Tibial nerve (tissue), 4 donors: ENCODE data around the gene PRKG1. TPM values are rescaled to one million over a fixed set of nuclear protein-coding genes. Genes with fewer than 3 reads are reported as not detected.

Source experiments
- DNase-seq, 2 donors: peaks; one replicate each; pipeline ENCODE4 v3.0.0-alpha.2; 2019; ENCODE audit warnings: low spot score in 2 of 2
- H3K27ac ChIP-seq, 4 donors: fragments of 200-600 bp; sonication (generic) in 3 of 4; one replicate each; pipeline ENCODE4 v1.5.1; 2017 to 2019; ENCODE audit warnings: mild to moderate bottlenecking in 1 of 4
- H3K27me3 ChIP-seq, 2 donors: fragments of 200-600 bp; sonication (generic) in 1 of 2; one replicate each; pipeline versions ENCODE4 v1.5.1 to v1.6.0; 2017 to 2019
- H3K36me3 ChIP-seq, 3 donors: fragments of 200-600 bp; sonication (generic); one replicate each; pipeline ENCODE4 v1.5.1; 2018 to 2019
- H3K4me1 ChIP-seq, 4 donors: fragments of 200-600 bp; sonication (generic) in 3 of 4; one replicate each; pipeline ENCODE4 v1.5.1; 2017 to 2019
- H3K4me3 ChIP-seq, 4 donors: fragments of 200-600 bp; sonication (generic) in 3 of 4; one replicate each; pipeline ENCODE4 v1.5.1; 2017 to 2019; ENCODE audit warnings: mild to moderate bottlenecking in 1 of 4, moderate library complexity in 1 of 4
- H3K9me3 ChIP-seq, 4 donors: fragments of 200-600 bp; sonication (generic) in 3 of 4; one replicate each; pipeline ENCODE4 v1.5.1; 2017 to 2019
- CTCF ChIP-seq, 5 experiments: fragments of 200-600 bp in 3 of 5; fragments of 450-650 bp in 2 of 5; sonication (generic) in 3 of 5; IDR thresholded peaks; one replicate each; pipeline ENCODE4 v1.5.1; 2016 to 2019; ENCODE audit warnings: antibody characterized with exemption in 5 of 5, mild to moderate bottlenecking in 3 of 5, moderate library complexity in 2 of 5
- EP300 ChIP-seq, 2 donors: sonication (generic); formaldehyde crosslinking; IDR thresholded peaks; one replicate each; pipeline ENCODE4 v1.6.1; 2017; ENCODE audit warnings: antibody characterized with exemption in 2 of 2, mild to moderate bottlenecking in 1 of 2
- POLR2A ChIP-seq, 2 donors: fragments of 450-650 bp; IDR thresholded peaks; one replicate each; pipeline ENCODE4 v1.6.1; 2017; ENCODE audit warnings: antibody characterized with exemption in 2 of 2, mild to moderate bottlenecking in 2 of 2, moderate library complexity in 2 of 2
- WGBS, 2 donors: methylation state at CpG; one replicate each; pipeline ENCODE4 v1.1.5; 2018; 5-methylcytosine and 5-hydroxymethylcytosine counted together
- total RNA-seq, 4 donors: library from RNA; depleted of rRNA; stranded (reverse); fragments of >200 nt; gene quantifications; one replicate each; pipeline ENCODE4 v1.1.0, GENCODE V29; 2016

PRKG1 gene
- total RNA-seq, 4 donors from 2014 or later: 8.7 to 35.0 (median 14.8) TPM

- Histone ChIP-seq H3K27me3 (no peaks in the 10 kb centered on the region), H3K9me3 (no peaks in the 10 kb centered on the region), H3K27ac (no peak overlapping the region), H3K36me3 (no peaks in the 10 kb centered on the region), H3K4me3 (no peak overlapping the region), H3K4me1 (no peaks in the 10 kb centered on the region)
- DNase-seq: no peak
- TF ChIP-seq POLR2A (IDR thresholded peaks at IDR 0.05) (no peak), CTCF (IDR thresholded peaks at IDR 0.05) (no peak), EP300 (IDR thresholded peaks at IDR 0.05) (no peak)
- 79 to 88% methylated on average over 4 of the region's 4 CpGs for WGBS, 2 donors
Observed at GRCh38 chr10:52083422-52083821, 1009.1 kb downstream of the PRKG1 start.

- Histone ChIP-seq H3K9me3 (no peaks in the 10 kb centered on the region), H3K4me1 (no peaks in the 10 kb centered on the region), H3K4me3 (no peak overlapping the region), H3K27ac (no peak overlapping the region), H3K27me3 (no peaks in the 10 kb centered on the region), H3K36me3 (no peaks in the 10 kb centered on the region)
- DNase-seq: no peak
- TF ChIP-seq CTCF (IDR thresholded peaks at IDR 0.05): no peak
- TF ChIP-seq EP300 (IDR thresholded peaks at IDR 0.05): no peak
- TF ChIP-seq POLR2A (IDR thresholded peaks at IDR 0.05): no peak
Observed at GRCh38 chr10:52092390-52092789, 1018.1 kb downstream of the PRKG1 start.

DNA sequence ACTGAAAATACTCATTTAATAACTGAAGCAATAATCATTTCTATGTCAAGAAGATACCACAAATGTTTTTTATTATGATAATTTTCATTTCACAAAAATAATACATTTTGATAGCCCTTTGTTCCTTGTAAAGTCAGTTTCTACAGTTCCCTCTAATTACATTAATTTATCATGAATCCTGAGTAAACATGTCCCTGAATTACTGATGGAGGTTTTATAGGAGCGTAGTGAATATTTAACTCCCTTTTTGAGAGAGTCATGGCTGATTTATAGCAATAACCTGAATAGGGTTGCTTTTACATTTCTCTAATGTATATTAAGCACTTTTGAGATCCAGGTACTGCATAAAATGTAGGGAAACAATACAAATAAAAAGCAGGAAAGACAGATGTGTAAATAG lies 1023.8 kb downstream of the PRKG1 start:
- H3K4me3 ChIP-seq: no peak overlapping the region
- DNase-seq: no peak
- TF ChIP-seq EP300 (IDR thresholded peaks at IDR 0.05): no peak
- TF ChIP-seq CTCF (IDR thresholded peaks at IDR 0.05): no peak
- no peak for TF ChIP-seq POLR2A (IDR thresholded peaks at IDR 0.05)
- no peak overlapping the region for H3K27ac ChIP-seq
- H3K27me3 ChIP-seq: no peaks in the 10 kb centered on the region
- 93 to 95% methylated on average over 1 of the region's 1 CpG for WGBS, 2 donors
- no peaks in the 10 kb centered on the region for H3K36me3 ChIP-seq
- H3K4me1 ChIP-seq: no peaks in the 10 kb centered on the region
- no peaks in the 10 kb centered on the region for H3K9me3 ChIP-seq

DNA sequence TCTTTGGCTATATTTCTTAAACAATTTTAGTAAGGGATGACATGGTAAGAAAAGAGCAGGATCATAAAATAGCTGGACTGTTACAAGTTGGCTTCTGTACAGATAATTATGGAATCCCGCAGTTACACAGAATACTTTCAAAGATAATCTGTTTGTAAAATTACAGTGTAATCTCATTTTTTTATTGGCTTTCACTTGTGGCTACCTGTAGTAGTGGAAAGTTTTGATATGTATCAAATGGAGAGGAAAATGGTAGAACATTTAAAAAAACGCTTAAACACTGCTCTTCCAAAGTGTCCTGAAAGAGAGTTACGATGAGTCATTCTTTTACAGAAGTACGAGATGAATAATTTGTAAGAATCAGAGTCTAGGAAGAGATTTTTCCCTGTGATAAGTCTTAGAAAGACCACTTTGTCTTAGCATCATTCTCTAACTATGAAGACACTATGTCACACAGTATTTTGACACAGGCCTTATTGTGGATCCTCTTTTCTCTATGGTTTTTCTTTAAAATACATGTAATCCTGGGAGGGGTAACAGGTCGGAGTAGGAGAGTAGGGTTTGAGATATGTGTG lies 1024.8 kb downstream of the PRKG1 start:
- Histone ChIP-seq H3K36me3 (no peaks in the 10 kb centered on the region), H3K27me3 (no peaks in the 10 kb centered on the region), H3K4me3 (no peak overlapping the region), H3K9me3 (no peaks in the 10 kb centered on the region), H3K27ac (no peak overlapping the region), H3K4me1 (no peaks in the 10 kb centered on the region)
- 62 to 71% methylated on average over 5 of the region's 5 CpGs for WGBS, 2 donors
- TF ChIP-seq EP300 (IDR thresholded peaks at IDR 0.05): no peak
- TF ChIP-seq CTCF (IDR thresholded peaks at IDR 0.05): no peak
- TF ChIP-seq POLR2A (IDR thresholded peaks at IDR 0.05): no peak
- DNase-seq: no peak

- Histone ChIP-seq H3K36me3 (no peaks in the 10 kb centered on the region), H3K9me3 (no peaks in the 10 kb centered on the region), H3K4me1 (no peaks in the 10 kb centered on the region), H3K27me3 (no peaks in the 10 kb centered on the region), H3K27ac (no peak overlapping the region), H3K4me3 (no peak overlapping the region)
- TF ChIP-seq POLR2A (IDR thresholded peaks at IDR 0.05): no peak
- TF ChIP-seq CTCF (IDR thresholded peaks at IDR 0.05): no peak
- TF ChIP-seq EP300 (IDR thresholded peaks at IDR 0.05): no peak
- WGBS, 2 donors: 50 to 54% methylated on average over 6 of the region's 6 CpGs
- no peak for DNase-seq
Observed at GRCh38 chr10:52100011-52100547, 1025.8 kb downstream of the PRKG1 start.
